ENCODE results near the gene CENPU. TPM values are rescaled to one million over a fixed set of nuclear protein-coding genes. Genes with fewer than 3 reads are reported as not detected.

Gene CENPU
- polyA plus RNA-seq, 2 donors = 19.0 to 23.5 TPM

DNA sequence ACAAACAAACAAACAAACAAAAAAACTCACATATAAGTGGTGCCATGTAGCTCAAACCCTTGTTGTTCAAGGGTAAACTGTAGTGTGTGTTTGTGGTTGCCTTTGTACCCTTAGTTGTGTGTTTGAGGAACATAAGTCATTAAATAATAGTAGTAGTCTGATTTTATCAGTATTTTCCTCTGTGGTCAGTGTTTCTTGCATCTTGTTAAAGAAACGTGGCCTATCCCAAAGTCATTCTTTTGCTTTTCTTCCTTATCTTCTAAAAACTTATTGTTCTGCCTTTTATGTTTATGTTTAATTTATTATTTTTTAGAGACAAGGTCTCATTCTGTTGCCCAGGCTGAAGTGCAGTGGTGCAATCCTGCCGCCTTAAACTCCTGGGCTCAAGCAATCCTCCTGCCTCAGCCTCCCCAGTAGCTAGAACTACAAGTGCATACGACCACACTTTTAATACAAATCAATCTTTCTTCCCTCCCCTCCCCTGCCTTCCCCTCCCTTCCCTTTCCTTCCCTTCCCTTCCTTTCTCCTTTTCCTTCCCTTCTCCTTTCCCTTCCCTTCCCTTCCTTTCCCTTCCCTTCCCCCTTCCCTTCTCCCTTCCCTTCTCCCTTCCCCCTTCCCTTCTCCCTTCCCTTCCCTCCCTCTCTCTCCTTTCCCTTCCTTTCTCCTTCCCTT is 57.9 kb downstream of the CENPU start:
- H3K27me3 ChIP-seq (ENCODE audit: control insufficient read depth in 1 of 2, insufficient read depth in 2 of 2, low read length in 2 of 2) = no peaks in the 10 kb centered on the region
- WGBS, 2 donors = 87 to 89% methylated on average over 3 of the region's 3 CpGs
- peaks cover 7 to 11% of the 10 kb centered on the region in 2 donors for H3K36me3 ChIP-seq (ENCODE audit: control insufficient read depth in 2 of 2, insufficient read depth in 2 of 2, low read length in 1 of 2)
- H3K9me3 ChIP-seq (ENCODE audit: control insufficient read depth in 2 of 2, insufficient read depth in 1 of 2, low read depth in 1 of 2, low read length in 1 of 2) = no peaks in the 10 kb centered on the region
- peaks cover 0 to 4% of the 10 kb centered on the region in 2 donors for H3K4me1 ChIP-seq (ENCODE audit: control insufficient read depth in 2 of 2, insufficient read depth in 2 of 2, low read length in 1 of 2)
- H3K27ac ChIP-seq (ENCODE audit: low read depth in 2 of 2, low read length in 1 of 2) = no peak overlapping the region
- no peak overlapping the region for H3K4me3 ChIP-seq (ENCODE audit: low read depth in 1 of 2, low read length in 2 of 2)

DNA sequence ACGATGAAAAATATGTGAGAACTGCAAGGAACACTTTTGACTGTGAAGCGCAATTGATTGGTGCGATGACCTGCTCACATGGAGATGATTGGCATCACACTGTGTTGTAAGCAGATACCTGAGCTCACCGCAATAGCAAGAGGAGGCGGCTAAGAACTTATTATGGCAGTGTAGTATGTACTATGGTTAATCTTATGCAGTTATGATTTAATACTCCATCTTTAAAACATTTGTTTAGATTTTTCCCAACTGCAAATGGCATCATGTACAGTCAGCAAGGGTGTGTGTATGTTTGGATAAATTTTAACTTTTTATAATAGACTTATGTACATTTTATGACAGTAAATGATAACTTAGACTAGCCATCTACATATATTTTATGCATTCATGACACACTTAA is 58.9 kb downstream of the CENPU start:
- H3K4me3 ChIP-seq (ENCODE audit: low read depth in 1 of 2, low read length in 2 of 2) = no peak overlapping the region
- no peaks in the 10 kb centered on the region for H3K27me3 ChIP-seq (ENCODE audit: control insufficient read depth in 1 of 2, insufficient read depth in 2 of 2, low read length in 2 of 2)
- peaks cover 0 to 4% of the 10 kb centered on the region in 2 donors for H3K4me1 ChIP-seq (ENCODE audit: control insufficient read depth in 2 of 2, insufficient read depth in 2 of 2, low read length in 1 of 2)
- WGBS, 2 donors = 95 to 99% methylated on average over 5 of the region's 5 CpGs
- H3K36me3 ChIP-seq (ENCODE audit: control insufficient read depth in 2 of 2, insufficient read depth in 2 of 2, low read length in 1 of 2) = peaks cover 7 to 11% of the 10 kb centered on the region in 2 donors
- no peaks in the 10 kb centered on the region for H3K9me3 ChIP-seq (ENCODE audit: control insufficient read depth in 2 of 2, insufficient read depth in 1 of 2, low read depth in 1 of 2, low read length in 1 of 2)
- H3K27ac ChIP-seq (ENCODE audit: low read depth in 2 of 2, low read length in 1 of 2) = no peak overlapping the region

DNA sequence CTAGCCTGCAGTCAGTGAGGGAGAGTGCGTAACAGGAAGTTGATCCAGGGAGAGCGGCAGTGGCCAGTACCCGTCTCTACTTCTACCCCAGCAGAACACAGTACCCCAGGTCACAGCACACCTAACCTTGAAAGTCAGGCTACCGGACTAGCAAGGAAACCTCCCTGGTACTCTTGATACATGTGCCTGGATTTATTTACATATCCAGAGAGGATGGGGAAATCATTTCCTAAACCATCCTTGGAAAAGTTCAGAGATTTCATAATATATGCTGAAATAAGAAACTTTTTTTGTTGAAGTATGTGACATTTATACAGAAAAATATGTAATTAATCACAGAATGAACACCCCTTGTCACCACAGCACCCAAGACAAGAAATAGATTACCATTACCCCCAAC is 59.9 kb downstream of the CENPU start:
- H3K4me3 ChIP-seq (ENCODE audit: low read depth in 1 of 2, low read length in 2 of 2) = no peak overlapping the region
- WGBS, 2 donors = 95 to 96% methylated on average over 4 of the region's 4 CpGs
- H3K36me3 ChIP-seq (ENCODE audit: control insufficient read depth in 2 of 2, insufficient read depth in 2 of 2, low read length in 1 of 2) = peaks cover 7 to 11% of the 10 kb centered on the region in 2 donors
- H3K27ac ChIP-seq (ENCODE audit: low read depth in 2 of 2, low read length in 1 of 2) = no peak overlapping the region
- H3K4me1 ChIP-seq (ENCODE audit: control insufficient read depth in 2 of 2, insufficient read depth in 2 of 2, low read length in 1 of 2) = peaks cover 0 to 2% of the 10 kb centered on the region in 2 donors
- no peaks in the 10 kb centered on the region for H3K9me3 ChIP-seq (ENCODE audit: control insufficient read depth in 2 of 2, insufficient read depth in 1 of 2, low read depth in 1 of 2, low read length in 1 of 2)
- no peaks in the 10 kb centered on the region for H3K27me3 ChIP-seq (ENCODE audit: control insufficient read depth in 1 of 2, insufficient read depth in 2 of 2, low read length in 2 of 2)

DNA sequence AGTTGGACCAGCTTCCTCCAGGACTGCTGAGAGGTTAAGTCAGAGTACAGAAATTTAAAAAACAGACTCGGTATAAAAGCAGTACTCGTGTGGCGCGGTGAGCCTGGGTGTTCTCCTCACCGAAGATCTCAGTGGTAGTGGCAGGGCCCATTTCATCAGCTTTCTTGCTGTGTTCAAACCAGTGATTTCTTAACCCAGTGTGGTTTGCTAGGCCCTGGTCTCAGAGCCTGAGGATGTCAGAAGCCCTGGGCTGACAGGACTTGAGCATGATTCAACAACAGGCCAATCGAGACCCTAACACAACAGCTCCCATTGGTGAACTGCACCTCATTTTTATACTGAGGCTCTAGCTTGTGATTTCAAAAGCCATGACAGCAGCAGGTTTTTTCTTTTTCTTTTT is 61.2 kb downstream of the CENPU start:
- 95% methylated on average over 6 of the region's 6 CpGs for WGBS, 2 donors
- Histone ChIP-seq H3K4me1 (ENCODE audit: control insufficient read depth in 2 of 2, insufficient read depth in 2 of 2, low read length in 1 of 2) (peaks cover 0 to 4% of the 10 kb centered on the region in 2 donors), H3K9me3 (ENCODE audit: control insufficient read depth in 2 of 2, insufficient read depth in 1 of 2, low read depth in 1 of 2, low read length in 1 of 2) (no peaks in the 10 kb centered on the region), H3K27me3 (ENCODE audit: control insufficient read depth in 1 of 2, insufficient read depth in 2 of 2, low read length in 2 of 2) (no peaks in the 10 kb centered on the region), H3K36me3 (ENCODE audit: control insufficient read depth in 2 of 2, insufficient read depth in 2 of 2, low read length in 1 of 2) (peaks cover 7 to 14% of the 10 kb centered on the region in 2 donors), H3K4me3 (ENCODE audit: low read depth in 1 of 2, low read length in 2 of 2) (no peak overlapping the region), H3K27ac (ENCODE audit: low read depth in 2 of 2, low read length in 1 of 2) (no peak overlapping the region)

DNA sequence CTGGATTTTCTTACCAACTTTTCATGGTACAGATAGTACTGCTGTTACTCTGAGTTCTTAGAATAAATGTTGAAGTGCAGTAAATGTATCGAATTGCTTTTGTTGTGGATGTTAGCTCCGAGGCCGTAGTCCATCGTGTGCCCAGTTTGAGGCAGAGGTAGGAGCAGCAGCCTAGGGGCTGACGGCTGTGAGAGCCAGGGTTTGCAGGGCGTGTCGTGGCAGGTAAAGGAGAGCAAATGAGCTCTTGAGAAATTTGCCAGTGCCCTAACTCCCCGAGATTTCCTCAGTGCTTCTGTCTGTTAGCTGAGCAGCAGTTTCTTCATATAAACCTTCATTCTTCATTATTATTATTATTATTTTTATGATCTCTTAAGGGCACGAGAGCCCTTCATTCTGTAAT is 62.8 kb downstream of the CENPU start:
- Histone ChIP-seq H3K27ac (ENCODE audit: low read depth in 2 of 2, low read length in 1 of 2) (no peak overlapping the region), H3K9me3 (ENCODE audit: control insufficient read depth in 2 of 2, insufficient read depth in 1 of 2, low read depth in 1 of 2, low read length in 1 of 2) (no peaks in the 10 kb centered on the region), H3K4me3 (ENCODE audit: low read depth in 1 of 2, low read length in 2 of 2) (no peak overlapping the region), H3K27me3 (ENCODE audit: control insufficient read depth in 1 of 2, insufficient read depth in 2 of 2, low read length in 2 of 2) (no peaks in the 10 kb centered on the region), H3K36me3 (ENCODE audit: control insufficient read depth in 2 of 2, insufficient read depth in 2 of 2, low read length in 1 of 2) (peaks cover 7 to 21% of the 10 kb centered on the region in 2 donors), H3K4me1 (ENCODE audit: control insufficient read depth in 2 of 2, insufficient read depth in 2 of 2, low read length in 1 of 2) (peaks cover 0 to 4% of the 10 kb centered on the region in 2 donors)
- WGBS, 2 donors = 52 to 62% methylated on average over 9 of the region's 9 CpGs

DNA sequence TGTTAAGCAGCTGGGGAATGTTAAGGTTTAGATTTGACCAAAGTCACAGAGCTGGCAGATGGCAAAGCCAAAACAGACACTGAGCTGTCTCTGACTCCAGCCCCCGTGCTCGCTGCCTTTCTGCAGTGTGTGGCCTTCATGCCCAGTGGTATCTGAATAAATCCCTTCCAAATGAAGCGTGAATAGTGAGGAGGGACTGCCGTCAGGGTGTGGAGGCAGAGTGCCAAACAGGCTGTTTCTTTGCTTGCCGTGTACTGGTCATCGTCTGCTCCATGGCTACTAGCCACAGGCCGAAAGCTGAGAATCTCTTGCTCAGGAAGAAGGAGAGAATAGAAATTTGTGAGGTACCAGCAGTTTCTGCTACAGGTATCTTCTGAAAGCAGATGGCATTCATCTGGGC is 64.6 kb downstream of the CENPU start:
- Histone ChIP-seq H3K9me3 (ENCODE audit: control insufficient read depth in 2 of 2, insufficient read depth in 1 of 2, low read depth in 1 of 2, low read length in 1 of 2) (no peaks in the 10 kb centered on the region), H3K36me3 (ENCODE audit: control insufficient read depth in 2 of 2, insufficient read depth in 2 of 2, low read length in 1 of 2) (peaks cover 7 to 21% of the 10 kb centered on the region in 2 donors), H3K27me3 (ENCODE audit: control insufficient read depth in 1 of 2, insufficient read depth in 2 of 2, low read length in 2 of 2) (no peaks in the 10 kb centered on the region), H3K27ac (ENCODE audit: low read depth in 2 of 2, low read length in 1 of 2) (no peak overlapping the region), H3K4me1 (ENCODE audit: control insufficient read depth in 2 of 2, insufficient read depth in 2 of 2, low read length in 1 of 2) (peaks cover 0 to 4% of the 10 kb centered on the region in 2 donors), H3K4me3 (ENCODE audit: low read depth in 1 of 2, low read length in 2 of 2) (no peak overlapping the region)
- 69 to 78% methylated on average over 7 of the region's 7 CpGs for WGBS, 2 donors

DNA sequence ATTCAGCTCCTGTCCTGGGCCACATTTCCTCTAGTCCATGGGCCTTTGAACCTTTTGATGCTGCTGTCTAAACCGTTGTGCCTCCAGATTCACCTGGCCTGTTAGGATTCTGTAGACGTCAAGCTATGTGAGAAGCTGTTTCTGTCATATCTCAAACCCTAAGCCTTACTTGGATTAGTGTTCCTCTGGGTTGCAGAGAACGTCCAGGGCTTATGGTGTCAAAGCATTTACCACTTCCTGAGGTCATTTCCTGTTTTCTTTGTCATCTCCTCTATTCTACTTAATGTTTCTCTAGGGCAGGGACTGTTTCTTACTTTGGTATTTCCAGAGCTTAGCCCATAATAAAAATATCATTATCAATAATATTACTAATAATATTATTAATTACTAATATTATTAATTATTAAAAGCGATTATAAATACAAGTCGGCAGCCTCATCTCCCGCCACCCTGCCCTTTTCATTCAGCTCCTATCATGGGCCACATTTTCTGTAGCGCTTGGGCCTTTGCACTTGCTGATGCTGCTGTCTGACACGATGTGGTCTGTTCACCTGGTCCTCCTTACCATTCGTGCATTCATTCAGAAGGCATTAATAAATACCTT is 65.3 kb downstream of the CENPU start:
- Histone ChIP-seq H3K27ac (ENCODE audit: low read depth in 2 of 2, low read length in 1 of 2) (peak overlapping the region in 1 of 2 donors; percentile 39), H3K36me3 (ENCODE audit: control insufficient read depth in 2 of 2, insufficient read depth in 2 of 2, low read length in 1 of 2) (peaks cover 7 to 18% of the 10 kb centered on the region in 2 donors), H3K4me1 (ENCODE audit: control insufficient read depth in 2 of 2, insufficient read depth in 2 of 2, low read length in 1 of 2) (peaks cover 0 to 4% of the 10 kb centered on the region in 2 donors), H3K4me3 (ENCODE audit: low read depth in 1 of 2, low read length in 2 of 2) (no peak overlapping the region), H3K9me3 (ENCODE audit: control insufficient read depth in 2 of 2, insufficient read depth in 1 of 2, low read depth in 1 of 2, low read length in 1 of 2) (no peaks in the 10 kb centered on the region), H3K27me3 (ENCODE audit: control insufficient read depth in 1 of 2, insufficient read depth in 2 of 2, low read length in 2 of 2) (no peaks in the 10 kb centered on the region)
- 81% methylated on average over 9 of the region's 9 CpGs for WGBS, 2 donors

DNA sequence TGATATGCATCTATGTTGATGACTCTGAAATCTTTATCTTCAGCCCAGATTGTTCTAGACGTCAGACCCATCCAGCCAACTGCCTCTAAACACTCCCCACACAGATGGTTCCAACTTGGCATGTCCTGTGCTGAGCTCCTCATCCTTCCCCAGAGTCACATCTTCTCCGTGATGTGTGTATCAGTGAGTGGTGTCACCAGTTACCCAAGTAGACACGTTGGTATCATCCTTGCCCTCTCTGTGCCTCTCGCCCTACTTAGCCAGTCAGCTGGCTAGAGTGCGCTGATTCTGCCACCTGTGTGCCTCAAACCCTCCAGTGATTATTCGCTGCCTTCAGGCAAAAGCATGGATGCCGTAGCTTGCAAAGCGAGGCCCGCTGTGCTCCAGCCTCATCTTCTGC is 65.8 kb downstream of the CENPU start:
- Histone ChIP-seq H3K4me1 (ENCODE audit: control insufficient read depth in 2 of 2, insufficient read depth in 2 of 2, low read length in 1 of 2) (peaks cover 0 to 4% of the 10 kb centered on the region in 2 donors), H3K4me3 (ENCODE audit: low read depth in 1 of 2, low read length in 2 of 2) (no peak overlapping the region), H3K36me3 (ENCODE audit: control insufficient read depth in 2 of 2, insufficient read depth in 2 of 2, low read length in 1 of 2) (peaks cover 7 to 18% of the 10 kb centered on the region in 2 donors), H3K27ac (ENCODE audit: low read depth in 2 of 2, low read length in 1 of 2) (no peak overlapping the region), H3K9me3 (ENCODE audit: control insufficient read depth in 2 of 2, insufficient read depth in 1 of 2, low read depth in 1 of 2, low read length in 1 of 2) (no peaks in the 10 kb centered on the region), H3K27me3 (ENCODE audit: control insufficient read depth in 1 of 2, insufficient read depth in 2 of 2, low read length in 2 of 2) (no peaks in the 10 kb centered on the region)
- WGBS, 2 donors = 93 to 95% methylated on average over 9 of the region's 9 CpGs

DNA sequence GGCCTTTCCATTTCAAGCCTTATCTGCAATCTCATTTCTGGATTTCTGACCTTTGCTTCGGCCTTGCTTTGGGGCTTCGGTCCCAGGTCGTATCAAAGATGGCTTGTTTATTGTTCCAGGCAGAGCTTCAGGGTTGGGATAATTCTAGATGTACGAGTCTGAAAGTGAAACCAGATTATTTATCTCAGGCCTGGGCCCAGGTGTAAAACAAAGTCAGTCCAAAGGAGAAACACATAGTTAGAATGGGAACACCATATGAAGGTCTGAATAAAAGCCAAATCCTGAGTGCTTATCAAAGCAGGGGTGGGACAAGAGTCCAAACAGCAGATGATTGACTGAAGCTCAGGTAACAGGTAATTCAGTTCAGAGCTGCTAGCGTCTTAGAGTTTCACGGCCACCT is 67.2 kb downstream of the CENPU start:
- Histone ChIP-seq H3K27me3 (ENCODE audit: control insufficient read depth in 1 of 2, insufficient read depth in 2 of 2, low read length in 2 of 2) (no peaks in the 10 kb centered on the region), H3K27ac (ENCODE audit: low read depth in 2 of 2, low read length in 1 of 2) (no peak overlapping the region), H3K9me3 (ENCODE audit: control insufficient read depth in 2 of 2, insufficient read depth in 1 of 2, low read depth in 1 of 2, low read length in 1 of 2) (no peaks in the 10 kb centered on the region), H3K36me3 (ENCODE audit: control insufficient read depth in 2 of 2, insufficient read depth in 2 of 2, low read length in 1 of 2) (peaks cover 0 to 11% of the 10 kb centered on the region in 2 donors), H3K4me3 (ENCODE audit: low read depth in 1 of 2, low read length in 2 of 2) (no peak overlapping the region), H3K4me1 (ENCODE audit: control insufficient read depth in 2 of 2, insufficient read depth in 2 of 2, low read length in 1 of 2) (peaks cover 0 to 4% of the 10 kb centered on the region in 2 donors)
- WGBS, 2 donors = 63 to 85% methylated on average over 6 of the region's 6 CpGs

Data from esophagus (tissue), 2 donors.